RWPE1 (cell line): ENCODE data around the gene CX3CL1.
"Not testable (repeated sequence)": the region's sequence is repeated elsewhere in the genome, so short reads cannot be mapped to it uniquely, and the experiment has no call there.

Source experiments
- CTCF ChIA-PET: fragments of 350-600 bp; sonication (Branson Sonifier 250); formaldehyde crosslinking; extraction: SDS; loops from one replicate; lab custom pipeline; 2021; lab: Yijun Ruan, JAX
- POLR2A ChIA-PET: fragments of 400-600 bp; formaldehyde crosslinking; extraction: SDS; loops from one replicate; lab custom pipeline; 2020; ENCODE audit warnings: antibody characterized with exemption; ENCODE audit not compliant: low non-redundant PET; lab: Yijun Ruan, JAX
- DNase-seq: peaks from one replicate; pipeline ENCODE4 v3.0.0; 2012; ENCODE audit warnings: low spot score
- H3K27ac ChIP-seq: fragments of 450-650 bp; 2 replicates; pipeline ENCODE4 v1.5.1; 2017
- CTCF ChIP-seq: fragments of 450-650 bp; conservative IDR thresholded peaks from 2 replicates; pipeline ENCODE4 v1.5.1; 2017; ENCODE audit warnings: low read depth, mild to moderate bottlenecking

CX3CL1 gene

DNA sequence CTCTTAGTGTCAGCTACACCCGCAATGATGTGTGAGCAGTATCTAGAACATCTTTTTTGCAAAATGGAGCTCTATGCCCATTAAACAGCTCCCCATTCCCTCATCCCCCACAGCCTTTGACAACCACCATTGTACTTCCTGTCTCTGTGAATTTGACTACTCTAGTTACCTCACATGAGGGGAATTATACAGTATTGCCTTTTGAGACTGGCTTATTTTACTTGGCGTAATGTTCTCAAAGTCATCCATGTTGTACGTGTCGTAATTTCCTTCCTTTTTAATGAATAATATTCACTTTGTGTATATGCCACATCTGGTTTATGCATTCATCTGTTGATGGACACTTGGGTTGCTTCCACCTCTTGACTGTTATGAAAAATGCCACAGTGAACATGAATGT is 36.9 kb upstream of the CX3CL1 start:
- no peak for TF ChIP-seq CTCF
- DNase-seq = no peak
- POLR2A ChIA-PET = no interaction called here
- CTCF ChIA-PET = interaction anchor here (0.5 to 0.6 kb wide), 3 partner anchors 17 to 535 kb away, joined by 3 to 4 read pairs (median 3); no protein-coding TSS in a partner anchor
- no peak overlapping the region for H3K27ac ChIP-seq

GRCh38 chr16:57341062-57341440 is 31.2 kb upstream of the CX3CL1 start:
- TF ChIP-seq CTCF = no peak
- POLR2A ChIA-PET = no interaction called here
- peak overlapping the region; percentile 69 for H3K27ac ChIP-seq
- CTCF ChIA-PET = interaction anchor here (1.2 kb wide), 1 partner anchor 41 kb away, joined by 7 read pairs; no protein-coding TSS in a partner anchor
- DNase-seq = no peak

GRCh38 chr16:57341441-57342303 is 30.6 kb upstream of the CX3CL1 start:
- CTCF ChIA-PET = interaction anchor here (0.6 to 1.2 kb wide), 3 partner anchors 22 to 76 kb away, joined by 3 to 10 read pairs (median 7); no protein-coding TSS in a partner anchor
- POLR2A ChIA-PET = no interaction called here
- peak overlapping the region; percentile 69 for H3K27ac ChIP-seq
- peak; percentile 91 for DNase-seq
- no peak for TF ChIP-seq CTCF

DNA sequence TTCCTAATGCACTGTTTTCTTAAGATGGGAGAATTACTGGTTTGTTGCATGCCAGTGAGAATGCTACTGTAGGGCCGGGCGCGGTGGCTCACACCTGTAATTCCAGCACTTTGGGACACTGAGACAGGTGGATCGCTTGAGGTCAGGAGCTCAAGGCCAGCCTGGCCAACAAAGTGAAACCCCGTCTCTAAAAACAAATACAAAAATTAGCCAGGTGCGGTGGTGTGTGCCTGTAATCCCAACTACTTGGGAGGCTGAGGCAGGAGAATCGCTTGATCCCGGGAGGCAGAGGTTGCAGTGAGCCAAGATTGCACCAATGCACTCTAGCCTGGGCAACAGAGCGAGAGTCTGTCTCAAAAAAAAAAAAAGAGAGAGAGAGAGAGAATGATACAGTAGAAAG is 29.7 kb upstream of the CX3CL1 start:
- POLR2A ChIA-PET, H3K27ac ChIP-seq, CTCF ChIA-PET, DNase-seq: not testable (repeated sequence)

GRCh38 chr16:57343221-57343620 is 29.1 kb upstream of the CX3CL1 start:
- no peak for TF ChIP-seq CTCF
- no peak for DNase-seq
- ChIA-PET CTCF (interaction anchor here (0.6 kb wide), 1 partner anchor 10 kb away, joined by 6 read pairs; no protein-coding TSS in a partner anchor), POLR2A (no interaction called here)
- no peak overlapping the region for H3K27ac ChIP-seq

DNA sequence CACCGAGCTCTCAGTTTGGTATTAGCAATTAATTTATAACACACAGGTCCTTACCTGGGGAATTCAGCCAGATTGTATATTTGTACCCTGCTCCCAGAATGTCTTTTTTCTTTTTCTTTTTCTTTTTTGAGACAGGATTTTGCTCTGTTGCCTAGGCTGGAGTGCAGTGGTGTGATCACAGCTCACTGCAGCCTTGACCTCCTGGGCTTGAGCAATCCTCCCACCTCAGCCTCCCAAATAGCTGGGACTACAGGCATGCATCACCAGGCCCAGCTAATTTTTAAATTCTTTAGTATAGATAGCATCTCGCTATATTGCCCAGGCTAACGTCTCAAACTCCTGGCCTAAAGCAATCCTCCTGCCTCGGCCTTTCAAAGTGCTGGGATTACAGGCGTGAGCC is 28.2 kb upstream of the CX3CL1 start:
- DNase-seq, POLR2A ChIA-PET, H3K27ac ChIP-seq: not testable (repeated sequence)
- CTCF ChIA-PET = interaction anchor here (0.6 kb wide), 1 partner anchor 9 kb away, joined by 6 read pairs; no protein-coding TSS in a partner anchor

- POLR2A ChIA-PET = no interaction called here
- H3K27ac ChIP-seq = no peak overlapping the region
- DNase-seq = no peak
- no peak for TF ChIP-seq CTCF
- CTCF ChIA-PET = no interaction called here
These were observed 27.3 kb upstream of the CX3CL1 start for GRCh38 chr16:57345021-57345420.
